CD1c-positive myeloid dendritic cell (primary cell): ENCODE data around the gene ATAD1.

Experiments used
- DNase-seq: peaks from one replicate; pipeline ENCODE4 v3.0.0-alpha.2; 2016; ENCODE audit errors: extremely low spot score

The ATAD1 gene

GRCh38 chr10:87715552-87716347 is 102.3 kb downstream of the ATAD1 start:
- peak; percentile 42 for DNase-seq

- no peak for DNase-seq
These were observed 104.3 kb downstream of the ATAD1 start for GRCh38 chr10:87713707-87714106.

GRCh38 chr10:87712913-87713616 is 105.0 kb downstream of the ATAD1 start:
- no peak for DNase-seq

- DNase-seq = no peak
These were observed 110.8 kb downstream of the ATAD1 start for GRCh38 chr10:87707254-87707653.

GRCh38 chr10:87706731-87707130 is 111.3 kb downstream of the ATAD1 start:
- no peak for DNase-seq

- DNase-seq = no peak
These were observed 112.7 kb downstream of the ATAD1 start for GRCh38 chr10:87705339-87705738.

- DNase-seq = no peak
These were observed 114.3 kb downstream of the ATAD1 start for GRCh38 chr10:87703771-87704170.

GRCh38 chr10:87702973-87703294 is 115.1 kb downstream of the ATAD1 start:
- no peak for DNase-seq

- no peak for DNase-seq
These were observed 115.6 kb downstream of the ATAD1 start for GRCh38 chr10:87702260-87702972.
